ENCODE measurements around the gene CHIC2. TPM values are rescaled to one million over a fixed set of nuclear protein-coding genes. Genes with fewer than 3 reads are reported as not detected.

Gene CHIC2
- total RNA-seq, 3 donors from 2014 or later, result 22.6 to 27.5 (median 22.9) TPM

GRCh38 chr4:53986062-53986461 is 78.3 kb downstream of the CHIC2 start:
- no peak for DNase-seq
- no peak for TF ChIP-seq CTCF (IDR thresholded peaks at IDR 0.05)
- no peaks in the 10 kb centered on the region for H3K36me3 ChIP-seq (ENCODE audit: low read depth)
- no peaks in the 10 kb centered on the region for H3K9me3 ChIP-seq
- H3K4me1 ChIP-seq (ENCODE audit: low read depth), result no peaks in the 10 kb centered on the region
- intact Hi-C loops (cut with DNase I, micrococcal nuclease), result no loop called here
- ATAC-seq, result no peak
- H3K4me3 ChIP-seq, result no peak overlapping the region

- Histone ChIP-seq H3K4me3 (no peak overlapping the region), H3K4me1 (ENCODE audit: low read depth) (no peaks in the 10 kb centered on the region), H3K9me3 (no peaks in the 10 kb centered on the region), H3K36me3 (ENCODE audit: low read depth) (no peaks in the 10 kb centered on the region)
- intact Hi-C loops (cut with DNase I, micrococcal nuclease), result no loop called here
- TF ChIP-seq CTCF (IDR thresholded peaks at IDR 0.05), result no peak
- ATAC-seq, result no peak
- no peak for DNase-seq
Measured at GRCh38 chr4:53981567-53981966, 82.8 kb downstream of the CHIC2 start.

- ATAC-seq (no peak), DNase-seq (no peak)
- Histone ChIP-seq H3K4me3 (no peak overlapping the region), H3K9me3 (no peaks in the 10 kb centered on the region), H3K4me1 (ENCODE audit: low read depth) (no peaks in the 10 kb centered on the region), H3K36me3 (ENCODE audit: low read depth) (no peaks in the 10 kb centered on the region)
- no peak for TF ChIP-seq CTCF (IDR thresholded peaks at IDR 0.05)
- intact Hi-C loops (cut with DNase I, micrococcal nuclease), result no loop called here
Measured at GRCh38 chr4:53981066-53981465, 83.3 kb downstream of the CHIC2 start.

GRCh38 chr4:53974561-53974960 is 89.8 kb downstream of the CHIC2 start:
- no peak for DNase-seq

GRCh38 chr4:53967986-53968385 is 96.4 kb downstream of the CHIC2 start:
- Histone ChIP-seq H3K4me3 (no peak overlapping the region), H3K9me3 (no peaks in the 10 kb centered on the region), H3K4me1 (ENCODE audit: low read depth) (no peaks in the 10 kb centered on the region), H3K36me3 (ENCODE audit: low read depth) (no peaks in the 10 kb centered on the region)
- DNase-seq (no peak), ATAC-seq (no peak)
- no peak for TF ChIP-seq CTCF (IDR thresholded peaks at IDR 0.05)
- intact Hi-C loops (cut with DNase I, micrococcal nuclease), result no loop called here

More at GRCh38 chr4:53974561-53974960, 89.8 kb downstream of the CHIC2 start:
- Histone ChIP-seq H3K36me3 (ENCODE audit: low read depth) (no peaks in the 10 kb centered on the region), H3K4me3 (no peak overlapping the region), H3K9me3 (no peaks in the 10 kb centered on the region), H3K4me1 (ENCODE audit: low read depth) (no peaks in the 10 kb centered on the region)
- TF ChIP-seq CTCF (IDR thresholded peaks at IDR 0.05), result no peak
- ATAC-seq, result no peak
- intact Hi-C loops (cut with DNase I, micrococcal nuclease), result no loop called here

GRCh38 chr4:53963781-53964180 is 100.6 kb downstream of the CHIC2 start:
- Histone ChIP-seq H3K4me1 (ENCODE audit: low read depth) (no peaks in the 10 kb centered on the region), H3K9me3 (no peaks in the 10 kb centered on the region), H3K4me3 (no peak overlapping the region), H3K36me3 (ENCODE audit: low read depth) (no peaks in the 10 kb centered on the region)
- intact Hi-C loops (cut with DNase I, micrococcal nuclease), result no loop called here
- DNase-seq (no peak), ATAC-seq (no peak)
- no peak for TF ChIP-seq CTCF (IDR thresholded peaks at IDR 0.05)
